Measurements from ENCODE around the gene PPP1CA.
"Not testable (repeated sequence)": the region's sequence is repeated elsewhere in the genome, so short reads cannot be mapped to it uniquely, and the experiment has no call there.

- TF ChIP-seq EZH2phosphoT487 (IDR thresholded peaks at IDR 0.05; ENCODE audit: borderline replicate concordance, low read length); CTCF (IDR thresholded peaks at IDR 0.05; ENCODE audit: low read depth, low read length, poor library complexity, severe bottlenecking): not testable (repeated sequence)
Measured at GRCh38 chr11:67402192-67402839, 658 bp upstream of the PPP1CA start.

Data from DOHH2 (cell line).